Calu3 (cell line): Measurements from ENCODE around the gene PLEKHA7. TPM values are rescaled to one million over a fixed set of nuclear protein-coding genes. Genes with fewer than 3 reads are reported as not detected.

ENCODE experiments used
- BruUV-seq: library from RNA; stranded (reverse); fragments of 400-500 nt; replicated peaks from 2 replicates; lab custom pipeline; 2021; lab: Mats Ljungman, UMichigan
- CTCF ChIA-PET: fragments of 300-600 bp; sonication (Branson Sonifier 250); formaldehyde crosslinking; loops from one replicate; lab custom pipeline; 2022; ENCODE audit warnings: antibody characterized with exemption; lab: Charles Lee
- DNase-seq: peaks from one replicate; pipeline ENCODE4 v3.0.0; 2022
- H3K27ac Mint-ChIP-seq: one replicate; pipeline ENCODE4 v1.8.0; 2022; ENCODE audit warnings: mixed read lengths; ENCODE audit not compliant: unreplicated experiment
- H3K27me3 Mint-ChIP-seq: one replicate; pipeline ENCODE4 v1.8.0; 2022; ENCODE audit warnings: mixed read lengths; ENCODE audit not compliant: unreplicated experiment
- H3K36me3 Mint-ChIP-seq: one replicate; pipeline ENCODE4 v1.8.0; 2022; ENCODE audit warnings: mild to moderate bottlenecking, moderate library complexity, mixed read lengths; ENCODE audit not compliant: insufficient read depth, unreplicated experiment
- H3K4me1 Mint-ChIP-seq: one replicate; pipeline ENCODE4 v1.8.0; 2022; ENCODE audit warnings: mild to moderate bottlenecking, low read depth, mixed read lengths; ENCODE audit not compliant: unreplicated experiment
- H3K4me3 Mint-ChIP-seq: one replicate; pipeline ENCODE4 v1.8.0; 2022; ENCODE audit warnings: mild to moderate bottlenecking, low read depth, moderate library complexity, mixed read lengths; ENCODE audit not compliant: unreplicated experiment
- H3K9me3 Mint-ChIP-seq: one replicate; pipeline ENCODE4 v1.8.0; 2022; ENCODE audit warnings: low read depth, mixed read lengths; ENCODE audit not compliant: unreplicated experiment
- CTCF ChIP-seq: fragments of 200-600 bp; IDR thresholded peaks from one replicate; pipeline ENCODE4 v1.8.0; 2022; ENCODE audit warnings: antibody characterized with exemption; ENCODE audit not compliant: unreplicated experiment
- intact Hi-C: fragments of 100-400 bp; cut with micrococcal nuclease; formaldehyde crosslinking; loops from one replicate; pipeline ENCODE4 v1.10.0; 2022; ENCODE audit not compliant: unreplicated experiment
- total RNA-seq: library from RNA; stranded (reverse); gene quantifications from 2 replicates; pipeline ENCODE4 v1.2.3, GENCODE V29; 2022

Gene PLEKHA7
- total RNA-seq, 1 experiment from 2014 or later: 138 TPM

- BruUV-seq: no TSS peak
- no peak for TF ChIP-seq CTCF
- Mint-ChIP-seq H3K4me1 (peaks cover 66% of the 10 kb centered on the region), H3K9me3 (no peaks in the 10 kb centered on the region), H3K27ac (peak overlapping the region; percentile 16), H3K27me3 (no peaks in the 10 kb centered on the region), H3K36me3 (peaks cover 63% of the 10 kb centered on the region), H3K4me3 (no peak overlapping the region)
- intact Hi-C loops: no loop called here
- no peak for DNase-seq
- CTCF ChIA-PET: no interaction called here
Measured at GRCh38 chr11:16780146-16780545, 234.1 kb downstream of the PLEKHA7 start.

- no peak for DNase-seq
- no peaks in the 10 kb centered on the region for H3K9me3 Mint-ChIP-seq
- no peaks in the 10 kb centered on the region for H3K27me3 Mint-ChIP-seq
- H3K4me1 Mint-ChIP-seq: peaks cover 63% of the 10 kb centered on the region
- peaks cover 66% of the 10 kb centered on the region for H3K36me3 Mint-ChIP-seq
- intact Hi-C loops: no loop called here
- no TSS peak for BruUV-seq
- TF ChIP-seq CTCF: no peak
- H3K4me3 Mint-ChIP-seq: no peak overlapping the region
- H3K27ac Mint-ChIP-seq: no peak overlapping the region
- CTCF ChIA-PET: interaction anchor here (0.6 to 0.7 kb wide), 4 partner anchors 9 to 520 kb away, joined by 3 to 7 read pairs (median 4); no protein-coding TSS in a partner anchor
Measured at GRCh38 chr11:16779436-16779835, 234.8 kb downstream of the PLEKHA7 start.

- BruUV-seq: no TSS peak
- no peaks in the 10 kb centered on the region for H3K9me3 Mint-ChIP-seq
- H3K27me3 Mint-ChIP-seq: no peaks in the 10 kb centered on the region
- CTCF ChIA-PET: no interaction called here
- H3K27ac Mint-ChIP-seq: peak overlapping the region; percentile 50
- no peak for TF ChIP-seq CTCF
- H3K4me1 Mint-ChIP-seq: peaks cover 57% of the 10 kb centered on the region
- H3K4me3 Mint-ChIP-seq: no peak overlapping the region
- H3K36me3 Mint-ChIP-seq: peaks cover 61% of the 10 kb centered on the region
- intact Hi-C loops: no loop called here
- DNase-seq: no peak
Measured at GRCh38 chr11:16778876-16779275, 235.3 kb downstream of the PLEKHA7 start.

- Mint-ChIP-seq H3K36me3 (peaks cover 58% of the 10 kb centered on the region), H3K4me1 (peaks cover 51% of the 10 kb centered on the region), H3K27ac (peak overlapping the region; percentile 50), H3K27me3 (no peaks in the 10 kb centered on the region), H3K9me3 (no peaks in the 10 kb centered on the region), H3K4me3 (no peak overlapping the region)
- TF ChIP-seq CTCF: no peak
- no TSS peak for BruUV-seq
- CTCF ChIA-PET: no interaction called here
- intact Hi-C loops: no loop called here
- DNase-seq: no peak
Measured at GRCh38 chr11:16778286-16778685, 235.9 kb downstream of the PLEKHA7 start.
